ENCODE results near the gene CALM1. TPM values are rescaled to one million over a fixed set of nuclear protein-coding genes. Genes with fewer than 3 reads are reported as not detected.

Gene CALM1
- total and polyA plus RNA-seq, 2 donors (not counting 3 experiments of a cell fraction or from before 2014, with no cell fraction given): 476 to 731 TPM

DNA sequence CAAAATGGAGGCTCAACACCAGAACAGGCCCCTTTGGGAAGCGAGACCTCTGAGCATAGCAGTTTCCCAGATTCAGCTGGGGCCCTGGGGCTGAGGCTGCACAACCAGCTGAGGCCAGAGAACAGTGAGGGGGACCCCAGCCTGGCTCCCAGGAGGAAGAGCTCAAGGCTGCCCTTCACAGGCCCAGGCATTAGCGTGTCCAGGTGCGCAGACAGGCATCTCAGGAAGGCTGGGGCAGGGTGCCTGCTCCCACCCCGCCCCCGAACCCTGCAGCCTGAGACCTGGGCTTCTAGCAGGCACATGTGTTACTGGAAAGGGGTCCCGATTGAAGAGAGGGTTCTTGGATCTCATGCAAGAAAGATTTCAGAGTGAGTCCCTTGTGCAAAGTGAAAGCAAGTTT, 27.2 kb downstream of the CALM1 start:
- H3K36me3 ChIP-seq (ENCODE audit: control insufficient read depth in 2 of 2, extremely low read depth in 1 of 2, insufficient read depth in 2 of 2, low read length in 2 of 2): no peaks in the 10 kb centered on the region
- no peaks in the 10 kb centered on the region for H3K9me1 ChIP-seq (replicated peaks; ENCODE audit: control insufficient read depth, extremely low read depth, insufficient read depth, low read length)
- H2AFZ ChIP-seq (ENCODE audit: low read depth, low read length): no peak overlapping the region
- no TSS peak for BruUV-seq (replicated peaks)
- FAIRE-seq: no peak
- H3K27me3 ChIP-seq (ENCODE audit: control insufficient read depth in 2 of 2, insufficient read depth in 2 of 2, low read length in 2 of 2): no peaks in the 10 kb centered on the region
- H4K20me1 ChIP-seq (replicated peaks; ENCODE audit: control insufficient read depth, extremely low read depth, insufficient read depth, low read length): no peaks in the 10 kb centered on the region
- DNase-seq (ENCODE audit: low read depth, low spot score): no peak
- H3K4me3 ChIP-seq (replicated peaks in 1 of 3; ENCODE audit: insufficient read depth in 1 of 3, low read depth in 1 of 3, low read length in 3 of 3): no peak overlapping the region
- ChIA-PET CTCF (interaction anchor here (0.8 to 1.2 kb wide), 2 partner anchors 24 to 497 kb away, joined by 3 read pairs; no protein-coding TSS in a partner anchor), POLR2A (interaction anchor here (1.4 kb wide), 1 partner anchor 9 kb away, joined by 3 read pairs; no protein-coding TSS in a partner anchor)
- H3K4me2 ChIP-seq (ENCODE audit: insufficient read depth, low read length): no peak overlapping the region
- H3K9ac ChIP-seq (replicated peaks; ENCODE audit: extremely low read depth, insufficient read depth, low read length): no peak overlapping the region
- no peaks in the 10 kb centered on the region for H3K79me2 ChIP-seq (ENCODE audit: control insufficient read depth, insufficient read depth, low read length)
- H3K9me3 ChIP-seq (replicated peaks; ENCODE audit: control insufficient read depth, insufficient read depth, low read length): no peaks in the 10 kb centered on the region
- peaks cover 25% of the 10 kb centered on the region for H3K4me1 ChIP-seq (ENCODE audit: control insufficient read depth, extremely low read depth, insufficient read depth, low read length)
- TF ChIP-seq POLR2AphosphoS5 (IDR thresholded peaks at IDR 0.05; ENCODE audit: insufficient read depth, low read depth, low read length): no peak
- no peak for TF ChIP-seq POLR2A (IDR thresholded peaks at IDR 0.05; ENCODE audit: low read depth, low read length)
- no peak for TF ChIP-seq EZH2 (IDR thresholded peaks at IDR 0.05; ENCODE audit: borderline replicate concordance, low read depth, low read length, severe bottlenecking)
- no peak for TF ChIP-seq GATA2 (IDR thresholded peaks at IDR 0.05; ENCODE audit: insufficient read depth, insufficient read length, low read depth, low read length)
- no peak for TF ChIP-seq MYC (IDR thresholded peaks at IDR 0.05; ENCODE audit: low read depth, low read length)
- TF ChIP-seq, protein P1, sequence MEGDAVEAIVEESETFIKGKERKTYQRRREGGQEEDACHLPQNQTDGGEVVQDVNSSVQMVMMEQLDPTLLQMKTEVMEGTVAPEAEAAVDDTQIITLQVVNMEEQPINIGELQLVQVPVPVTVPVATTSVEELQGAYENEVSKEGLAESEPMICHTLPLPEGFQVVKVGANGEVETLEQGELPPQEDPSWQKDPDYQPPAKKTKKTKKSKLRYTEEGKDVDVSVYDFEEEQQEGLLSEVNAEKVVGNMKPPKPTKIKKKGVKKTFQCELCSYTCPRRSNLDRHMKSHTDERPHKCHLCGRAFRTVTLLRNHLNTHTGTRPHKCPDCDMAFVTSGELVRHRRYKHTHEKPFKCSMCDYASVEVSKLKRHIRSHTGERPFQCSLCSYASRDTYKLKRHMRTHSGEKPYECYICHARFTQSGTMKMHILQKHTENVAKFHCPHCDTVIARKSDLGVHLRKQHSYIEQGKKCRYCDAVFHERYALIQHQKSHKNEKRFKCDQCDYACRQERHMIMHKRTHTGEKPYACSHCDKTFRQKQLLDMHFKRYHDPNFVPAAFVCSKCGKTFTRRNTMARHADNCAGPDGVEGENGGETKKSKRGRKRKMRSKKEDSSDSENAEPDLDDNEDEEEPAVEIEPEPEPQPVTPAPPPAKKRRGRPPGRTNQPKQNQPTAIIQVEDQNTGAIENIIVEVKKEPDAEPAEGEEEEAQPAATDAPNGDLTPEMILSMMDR (IDR thresholded peaks at IDR 0.05; ENCODE audit: extremely low read depth in 1 of 2, insufficient read depth in 1 of 2, low read depth in 1 of 2, low read length in 2 of 2): no peak
- TF ChIP-seq JUN (IDR thresholded peaks at IDR 0.05; ENCODE audit: borderline replicate concordance, insufficient read depth, insufficient read length, low read depth): no peak
- no peak for TF ChIP-seq FOS (IDR thresholded peaks at IDR 0.05; ENCODE audit: borderline replicate concordance, insufficient read depth, low read length)
- TF ChIP-seq, protein P2, sequence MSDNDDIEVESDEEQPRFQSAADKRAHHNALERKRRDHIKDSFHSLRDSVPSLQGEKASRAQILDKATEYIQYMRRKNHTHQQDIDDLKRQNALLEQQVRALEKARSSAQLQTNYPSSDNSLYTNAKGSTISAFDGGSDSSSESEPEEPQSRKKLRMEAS (IDR thresholded peaks at IDR 0.05; ENCODE audit: insufficient read depth, insufficient read length): no peak
- no peak overlapping the region for H3K27ac ChIP-seq (ENCODE audit: insufficient read depth, low read depth, low read length)
- intact Hi-C loops (cut with micrococcal nuclease): no loop called here
- dilution Hi-C loops (cut with MboI; ENCODE audit: extremely low pct_ligation_motif_present, low sequenced_read_pairs): no loop called here
